Calu3 (cell line): ENCODE data around the gene QKI. TPM values are rescaled to one million over a fixed set of nuclear protein-coding genes. Genes with fewer than 3 reads are reported as not detected.

ENCODE experiments used
- BruUV-seq: library from RNA; stranded (reverse); fragments of 400-500 nt; replicated peaks from 2 replicates; lab custom pipeline; 2021; lab: Mats Ljungman, UMichigan
- CTCF ChIA-PET: fragments of 300-600 bp; sonication (Branson Sonifier 250); formaldehyde crosslinking; loops from one replicate; lab custom pipeline; 2022; ENCODE audit warnings: antibody characterized with exemption; lab: Charles Lee
- DNase-seq: peaks from one replicate; pipeline ENCODE4 v3.0.0; 2022
- H3K27ac Mint-ChIP-seq: one replicate; pipeline ENCODE4 v1.8.0; 2022; ENCODE audit warnings: mixed read lengths; ENCODE audit not compliant: unreplicated experiment
- H3K27me3 Mint-ChIP-seq: one replicate; pipeline ENCODE4 v1.8.0; 2022; ENCODE audit warnings: mixed read lengths; ENCODE audit not compliant: unreplicated experiment
- H3K36me3 Mint-ChIP-seq: one replicate; pipeline ENCODE4 v1.8.0; 2022; ENCODE audit warnings: mild to moderate bottlenecking, moderate library complexity, mixed read lengths; ENCODE audit not compliant: insufficient read depth, unreplicated experiment
- H3K4me1 Mint-ChIP-seq: one replicate; pipeline ENCODE4 v1.8.0; 2022; ENCODE audit warnings: mild to moderate bottlenecking, low read depth, mixed read lengths; ENCODE audit not compliant: unreplicated experiment
- H3K4me3 Mint-ChIP-seq: one replicate; pipeline ENCODE4 v1.8.0; 2022; ENCODE audit warnings: mild to moderate bottlenecking, low read depth, moderate library complexity, mixed read lengths; ENCODE audit not compliant: unreplicated experiment
- H3K9me3 Mint-ChIP-seq: one replicate; pipeline ENCODE4 v1.8.0; 2022; ENCODE audit warnings: low read depth, mixed read lengths; ENCODE audit not compliant: unreplicated experiment
- CTCF ChIP-seq: fragments of 200-600 bp; IDR thresholded peaks from one replicate; pipeline ENCODE4 v1.8.0; 2022; ENCODE audit warnings: antibody characterized with exemption; ENCODE audit not compliant: unreplicated experiment
- intact Hi-C: fragments of 100-400 bp; cut with micrococcal nuclease; formaldehyde crosslinking; loops from one replicate; pipeline ENCODE4 v1.10.0; 2022; ENCODE audit not compliant: unreplicated experiment
- total RNA-seq: library from RNA; stranded (reverse); gene quantifications from 2 replicates; pipeline ENCODE4 v1.2.3, GENCODE V29; 2022

The QKI gene
- total RNA-seq, 1 experiment from 2014 or later: 131 TPM

- H3K36me3 Mint-ChIP-seq: no peaks in the 10 kb centered on the region
- CTCF ChIA-PET: interaction anchor here (0.6 to 0.9 kb wide), 2 partner anchors 99 to 1541 kb away, joined by 3 to 4 read pairs; no protein-coding TSS in a partner anchor
- TF ChIP-seq CTCF: no peak
- no TSS peak for BruUV-seq
- no peak for DNase-seq
- no peaks in the 10 kb centered on the region for H3K27me3 Mint-ChIP-seq
- H3K4me3 Mint-ChIP-seq: no peak overlapping the region
- H3K27ac Mint-ChIP-seq: no peak overlapping the region
- no peaks in the 10 kb centered on the region for H3K9me3 Mint-ChIP-seq
- intact Hi-C loops: no loop called here
- H3K4me1 Mint-ChIP-seq: no peaks in the 10 kb centered on the region
These were observed 197.7 kb downstream of the QKI start for GRCh38 chr6:163612200-163612599.

- CTCF ChIA-PET: no interaction called here
- no peak overlapping the region for H3K4me3 Mint-ChIP-seq
- intact Hi-C loops: no loop called here
- no peaks in the 10 kb centered on the region for H3K9me3 Mint-ChIP-seq
- H3K4me1 Mint-ChIP-seq: no peaks in the 10 kb centered on the region
- no peak overlapping the region for H3K27ac Mint-ChIP-seq
- no TSS peak for BruUV-seq
- no peak for TF ChIP-seq CTCF
- H3K27me3 Mint-ChIP-seq: no peaks in the 10 kb centered on the region
- DNase-seq: no peak
- no peaks in the 10 kb centered on the region for H3K36me3 Mint-ChIP-seq
These were observed 198.5 kb downstream of the QKI start for GRCh38 chr6:163613025-163613424.

- no peak for TF ChIP-seq CTCF
- Mint-ChIP-seq H3K4me3 (no peak overlapping the region), H3K27ac (no peak overlapping the region), H3K36me3 (no peaks in the 10 kb centered on the region), H3K9me3 (no peaks in the 10 kb centered on the region), H3K27me3 (no peaks in the 10 kb centered on the region), H3K4me1 (no peaks in the 10 kb centered on the region)
- intact Hi-C loops: no loop called here
- CTCF ChIA-PET: no interaction called here
- BruUV-seq: no TSS peak
- DNase-seq: no peak
These were observed 199.2 kb downstream of the QKI start for GRCh38 chr6:163613668-163614067.

- H3K27ac Mint-ChIP-seq: no peak overlapping the region
- no peak for TF ChIP-seq CTCF
- CTCF ChIA-PET: interaction anchor here (0.6 kb wide), 1 partner anchor 199 kb away, joined by 3 read pairs; no protein-coding TSS in a partner anchor
- no peak for DNase-seq
- peaks cover 3% of the 10 kb centered on the region for H3K9me3 Mint-ChIP-seq
- peaks cover 5% of the 10 kb centered on the region for H3K36me3 Mint-ChIP-seq
- BruUV-seq: no TSS peak
- H3K27me3 Mint-ChIP-seq: no peaks in the 10 kb centered on the region
- H3K4me1 Mint-ChIP-seq: no peaks in the 10 kb centered on the region
- H3K4me3 Mint-ChIP-seq: no peak overlapping the region
- intact Hi-C loops: no loop called here
These were observed 201.9 kb downstream of the QKI start for GRCh38 chr6:163616452-163616851.
